KMS-11 (cell line): ENCODE data around the gene GPR139.

Experiments
- H2AFZ ChIP-seq: fragments of 200-600 bp; sonication (generic); 2 replicates; pipeline ENCODE4 v1.6.1; 2016; ENCODE audit warnings: antibody characterized with exemption, mixed run types, low read depth
- H3K27ac ChIP-seq: fragments of 200-600 bp; sonication (generic); 2 replicates; pipeline ENCODE4 v1.6.1; 2016; ENCODE audit warnings: mild to moderate bottlenecking, mixed run types
- H3K27me3 ChIP-seq: fragments of 200-600 bp; sonication (generic); 2 replicates; pipeline ENCODE4 v1.6.1; 2017; ENCODE audit warnings: mild to moderate bottlenecking, low read depth, mixed run types, moderate library complexity; ENCODE audit not compliant: insufficient read depth
- H3K36me3 ChIP-seq: fragments of 200-600 bp; sonication (generic); 2 replicates; pipeline ENCODE4 v1.6.1; 2017; ENCODE audit warnings: mild to moderate bottlenecking, mixed run types; ENCODE audit not compliant: insufficient read depth
- H3K4me1 ChIP-seq: fragments of 200-600 bp; sonication (generic); 2 replicates; pipeline ENCODE4 v1.6.1; 2016; ENCODE audit warnings: mild to moderate bottlenecking, low read depth, mixed run types; ENCODE audit not compliant: poor library complexity, severe bottlenecking
- H3K4me2 ChIP-seq: fragments of 200-600 bp; sonication (generic); 2 replicates; pipeline ENCODE4 v1.7.0; 2016; ENCODE audit warnings: mild to moderate bottlenecking, mixed run types
- H3K4me3 ChIP-seq: fragments of 200-600 bp; sonication (generic); IDR thresholded peaks from 2 replicates; pipeline ENCODE4 v1.6.1; 2017; ENCODE audit warnings: low read depth, low read length, mixed read lengths; ENCODE audit not compliant: insufficient read depth
- H3K79me2 ChIP-seq: fragments of 200-600 bp; sonication (generic); 2 replicates; pipeline ENCODE4 v1.6.1; 2016; ENCODE audit warnings: low read depth, mixed run types; ENCODE audit not compliant: insufficient read depth
- H3K9ac ChIP-seq: fragments of 200-600 bp; sonication (generic); 2 replicates; pipeline ENCODE4 v1.6.1; 2016; ENCODE audit warnings: mild to moderate bottlenecking, mixed run types
- H4K20me1 ChIP-seq: fragments of 200-600 bp; sonication (generic); 2 replicates; pipeline ENCODE4 v1.6.1; 2016; ENCODE audit warnings: mild to moderate bottlenecking, mixed run types; ENCODE audit not compliant: insufficient read depth
- CTCF ChIP-seq: fragments of 200-600 bp; sonication (generic); conservative IDR thresholded peaks from 2 replicates; pipeline ENCODE4 v1.6.1; 2017; ENCODE audit warnings: low read depth, mild to moderate bottlenecking, antibody characterized with exemption, low read length, moderate library complexity, mixed read lengths

GPR139 gene

GRCh38 chr16:20029611-20030010 lies 44.1 kb downstream of the GPR139 start:
- no peak overlapping the region for H3K4me2 ChIP-seq
- H3K79me2 ChIP-seq: no peaks in the 10 kb centered on the region
- no peaks in the 10 kb centered on the region for H3K4me1 ChIP-seq
- H3K9ac ChIP-seq: no peak overlapping the region
- no peak for TF ChIP-seq CTCF
- H3K36me3 ChIP-seq: no peaks in the 10 kb centered on the region
- no peaks in the 10 kb centered on the region for H4K20me1 ChIP-seq
- no peak overlapping the region for H3K4me3 ChIP-seq
- H3K27me3 ChIP-seq: no peaks in the 10 kb centered on the region
- H2AFZ ChIP-seq: no peak overlapping the region
- no peak overlapping the region for H3K27ac ChIP-seq

- Histone ChIP-seq H4K20me1 (no peaks in the 10 kb centered on the region), H3K4me3 (no peak overlapping the region), H3K4me2 (no peak overlapping the region), H3K4me1 (no peaks in the 10 kb centered on the region), H2AFZ (no peak overlapping the region), H3K9ac (no peak overlapping the region), H3K27ac (no peak overlapping the region), H3K36me3 (no peaks in the 10 kb centered on the region), H3K79me2 (no peaks in the 10 kb centered on the region), H3K27me3 (no peaks in the 10 kb centered on the region)
- no peak for TF ChIP-seq CTCF
Observed at GRCh38 chr16:20026361-20027072, 47.2 kb downstream of the GPR139 start.

GRCh38 chr16:20023190-20023589 lies 50.5 kb downstream of the GPR139 start:
- Histone ChIP-seq H3K27ac (no peak overlapping the region), H3K9ac (no peak overlapping the region), H3K27me3 (no peaks in the 10 kb centered on the region), H2AFZ (no peak overlapping the region), H4K20me1 (no peaks in the 10 kb centered on the region), H3K79me2 (no peaks in the 10 kb centered on the region), H3K4me1 (no peaks in the 10 kb centered on the region), H3K4me3 (no peak overlapping the region), H3K36me3 (no peaks in the 10 kb centered on the region), H3K4me2 (no peak overlapping the region)
- no peak for TF ChIP-seq CTCF

GRCh38 chr16:20020976-20021375 lies 52.7 kb downstream of the GPR139 start:
- Histone ChIP-seq H3K27me3 (no peaks in the 10 kb centered on the region), H2AFZ (no peak overlapping the region), H3K79me2 (no peaks in the 10 kb centered on the region), H3K27ac (no peak overlapping the region), H3K4me1 (no peaks in the 10 kb centered on the region), H3K9ac (no peak overlapping the region), H3K4me3 (no peak overlapping the region), H3K36me3 (no peaks in the 10 kb centered on the region), H4K20me1 (no peaks in the 10 kb centered on the region), H3K4me2 (no peak overlapping the region)
- TF ChIP-seq CTCF: no peak
